ENCODE results near the gene LRRN4CL. TPM values are rescaled to one million over a fixed set of nuclear protein-coding genes. Genes with fewer than 3 reads are reported as not detected.

LRRN4CL gene
- total and polyA plus RNA-seq, 2 of the 8 experiments (the other 6 are each of a cell fraction or from before 2014, with no cell fraction given) = 0.05 to 0.26 TPM

DNA sequence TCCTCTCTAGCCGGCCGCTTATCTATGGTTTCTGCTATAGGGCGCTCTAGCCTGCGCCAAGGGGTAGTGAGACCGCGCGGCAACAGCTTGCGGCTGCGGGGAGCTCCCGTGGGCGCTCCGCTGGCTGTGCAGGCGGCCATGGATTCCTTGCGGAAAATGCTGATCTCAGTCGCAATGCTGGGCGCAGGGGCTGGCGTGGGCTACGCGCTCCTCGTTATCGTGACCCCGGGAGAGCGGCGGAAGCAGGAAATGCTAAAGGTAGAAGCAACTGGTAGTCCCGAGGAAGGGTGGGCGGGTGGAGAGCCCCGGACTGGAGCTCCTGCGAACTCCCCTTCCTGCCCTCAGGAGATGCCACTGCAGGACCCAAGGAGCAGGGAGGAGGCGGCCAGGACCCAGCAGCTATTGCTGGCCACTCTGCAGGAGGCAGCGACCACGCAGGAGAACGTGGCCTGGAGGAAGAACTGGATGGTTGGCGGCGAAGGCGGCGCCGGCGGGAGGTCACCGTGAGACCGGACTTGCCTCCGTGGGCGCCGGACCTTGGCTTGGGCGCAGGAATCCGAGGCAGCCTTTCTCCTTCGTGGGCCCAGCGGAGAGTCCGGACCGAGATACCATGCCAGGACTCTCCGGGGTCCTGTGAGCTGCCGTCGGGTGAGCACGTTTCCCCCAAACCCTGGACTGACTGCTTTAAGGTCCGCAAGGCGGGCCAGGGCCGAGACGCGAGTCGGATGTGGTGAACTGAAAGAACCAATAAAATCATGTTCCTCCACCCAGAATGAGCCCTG, 17.5 kb downstream of the LRRN4CL start, which contains the start of the genes LBHD1 and UQCC3:
TSS of gene LBHD1 (minus strand) at position 660 of the 782 bp plus-strand sequence. CDS start 2,236 bp downstream, outside the sequence.
TSS of gene UQCC3 (plus strand) at position 66 of the 782 bp plus-strand sequence. CDS start at position 139, 73 bp downstream.
- Histone ChIP-seq H3K56ac (replicated peaks; ENCODE audit: insufficient read length, low read depth, low read length) (peak within 1 kb of the TSS; percentile 83), H3K4me3 (ENCODE audit: extremely low read depth in 1 of 4, insufficient read depth in 2 of 4, low read depth in 3 of 4, low read length in 4 of 4) (peak within 1 kb of the TSS; percentile 88 to 97 (median 92)), H2BK12ac (ENCODE audit: low read depth, low read length) (peak within 1 kb of the TSS; percentile 53), H2AFZ (ENCODE audit: low read length) (no peak within 1 kb of the TSS; the same call in 1 of the 2 replicates), H2BK120ac (replicated peaks; ENCODE audit: low read depth, low read length) (no peak within 1 kb of the TSS), H3K4ac (replicated peaks; ENCODE audit: insufficient read length, low read depth, low read length) (peak within 1 kb of the TSS; percentile 94), H2BK15ac (ENCODE audit: low read length) (no peak within 1 kb of the TSS), H2BK20ac (ENCODE audit: low read length) (no peak within 1 kb of the TSS), H3K27me3 (replicated peaks in 1 of 4; ENCODE audit: control insufficient read depth in 3 of 4, extremely low read depth in 1 of 4, insufficient read depth in 3 of 4, low read length in 3 of 4) (no peaks in the 10 kb centered on the region), H3K36me3 (ENCODE audit: control insufficient read depth in 2 of 4, insufficient read depth in 4 of 4, low read length in 3 of 4) (peaks cover 7 to 30% (median 10%) of the 10 kb centered on the region in 4 experiments; a peak in 5 of 8 replicates), H2AK5ac (ENCODE audit: low read depth, low read length) (peak within 1 kb of the TSS; percentile 93; the same call in 1 of the 2 replicates), H3K4me1 (replicated peaks in 1 of 4; ENCODE audit: control insufficient read depth in 3 of 4, insufficient read depth in 4 of 4, low read length in 3 of 4) (peaks cover 2 to 7% (median 2%) of the 10 kb centered on the region in 4 experiments; a peak in 5 of 7 replicates), H4K5ac (ENCODE audit: insufficient read length, low read depth, low read length) (peak within 1 kb of the TSS; percentile 91), H3K4me2 (ENCODE audit: insufficient read depth in 1 of 2, low read depth in 2 of 2, low read length in 2 of 2) (peak within 1 kb of the TSS; percentile 80 to 90), H4K20me1 (replicated peaks in 1 of 2; ENCODE audit: control insufficient read depth in 1 of 2, insufficient read depth in 2 of 2, low read length in 2 of 2) (no peaks in the 10 kb centered on the region), H3K23me2 (ENCODE audit: low read depth, low read length) (peaks cover 11% of the 10 kb centered on the region), H3K9me3 (ENCODE audit: insufficient read depth in 2 of 2, low read depth in 1 of 2, low read length in 1 of 2) (no peaks in the 10 kb centered on the region), H2BK5ac (ENCODE audit: low read depth, low read length) (peak within 1 kb of the TSS; percentile 80), H3K27ac (ENCODE audit: low read depth, low read length) (peak within 1 kb of the TSS; percentile 63), H3K18ac (ENCODE audit: extremely low read depth, low read length) (peak within 1 kb of the TSS; percentile 100), H3K14ac (ENCODE audit: insufficient read length) (peak within 1 kb of the TSS; percentile 37), H3K9ac (replicated peaks in 1 of 4; ENCODE audit: extremely low read depth in 1 of 4, low read depth in 3 of 4, low read length in 3 of 4) (peak within 1 kb of the TSS; percentile 66 to 89 (median 78)), H3K79me2 (ENCODE audit: control insufficient read depth in 1 of 2, insufficient read depth in 2 of 2, low read length in 2 of 2) (peaks cover 0 to 15% of the 10 kb centered on the region in 2 experiments; a peak in 1 of 4 replicates), H4K91ac (replicated peaks; ENCODE audit: insufficient read length, low read length) (peak within 1 kb of the TSS; percentile 95), H3K23ac (ENCODE audit: insufficient read length) (no peak within 1 kb of the TSS), H4K8ac (ENCODE audit: extremely low read depth, insufficient read depth, low read length) (peak within 1 kb of the TSS; percentile 97), H3K79me1 (ENCODE audit: low read depth, low read length) (peaks cover 8% of the 10 kb centered on the region)
- 2% methylated on average over 57 of the region's 59 CpGs; no CpG with 5 or more reads in 1 of the 2 experiments for WGBS, 2 experiments (ENCODE audit: extremely low coverage in 1 of 2, insufficient coverage in 1 of 2, insufficient read length in 1 of 2, insufficient replicate concordance in 2 of 2, low coverage in 1 of 2, low lambda C conversion rate in 2 of 2, missing lambda C conversion rate in 1 of 2)
- peak; percentile 34 to 88 for DNase-seq (ENCODE audit: low read depth in 1 of 2, low spot score in 2 of 2)
- FAIRE-seq = no peak
- CTCF ChIA-PET (ENCODE audit: partially characterized antibody) = interaction anchor here (0.6 to 3.1 kb wide), 12 partner anchors 8 to 328 kb away, joined by 3 to 10 read pairs (median 4); partner anchors contain the start of genes LRRN4CL and TMEM179B
- POLR2A ChIA-PET (ENCODE audit: partially characterized antibody) = interaction anchor here (0.6 to 61.4 kb wide), 42 partner anchors 11 to 277 kb away, joined by 3 to 2041 read pairs (median 4); partner anchors contain the start of genes B3GAT3, BSCL2, C11orf98 and CSKMT
- TF ChIP-seq ASH2L (IDR thresholded peaks at IDR 0.05; ENCODE audit: low read length) (peak; percentile 88), KDM4A (IDR thresholded peaks at IDR 0.05; ENCODE audit: low read depth, low read length, severe bottlenecking) (peak; percentile 54), SRF (IDR thresholded peaks at IDR 0.05; ENCODE audit: low read depth, low read length) (no peak), YY1 (IDR thresholded peaks at IDR 0.05; ENCODE audit: low read depth, low read length) (peak; percentile 28; the same call in 1 of the 2 replicates), CEBPB (IDR thresholded peaks at IDR 0.05; ENCODE audit: low read depth, low read length) (no peak), SIX5 (IDR thresholded peaks at IDR 0.05; ENCODE audit: low read depth, low read length) (no peak)
- TF ChIP-seq, protein P1, sequence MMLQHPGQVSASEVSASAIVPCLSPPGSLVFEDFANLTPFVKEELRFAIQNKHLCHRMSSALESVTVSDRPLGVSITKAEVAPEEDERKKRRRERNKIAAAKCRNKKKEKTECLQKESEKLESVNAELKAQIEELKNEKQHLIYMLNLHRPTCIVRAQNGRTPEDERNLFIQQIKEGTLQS (IDR thresholded peaks at IDR 0.05; ENCODE audit: insufficient read depth, low read depth, low read length) = no peak
- TF ChIP-seq, protein P2, sequence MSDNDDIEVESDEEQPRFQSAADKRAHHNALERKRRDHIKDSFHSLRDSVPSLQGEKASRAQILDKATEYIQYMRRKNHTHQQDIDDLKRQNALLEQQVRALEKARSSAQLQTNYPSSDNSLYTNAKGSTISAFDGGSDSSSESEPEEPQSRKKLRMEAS (IDR thresholded peaks at IDR 0.05) = peak; percentile 69

All from H1 (cell line).